Tibial artery (tissue), 4 donors: ENCODE results near the gene DNAI1.
"Not testable (repeated sequence)": the region's sequence is repeated elsewhere in the genome, so short reads cannot be mapped to it uniquely, and the experiment has no call there.

Source experiments
- DNase-seq, 2 donors: peaks; one replicate each; pipeline ENCODE4 v3.0.0-alpha.2; 2019
- H3K27ac ChIP-seq, 2 donors: fragments of 200-600 bp; sonication (generic) in 1 of 2; 1 replicate in 1 of 2; 2 replicates in 1 of 2; pipeline ENCODE4 v1.5.1; 2018 to 2019; ENCODE audit warnings: mild to moderate bottlenecking in 1 of 2
- H3K27me3 ChIP-seq, 2 donors: fragments of 200-600 bp; sonication (generic) in 1 of 2; one replicate each; pipeline versions ENCODE4 v1.5.1 to v1.6.0; 2016 to 2019
- H3K36me3 ChIP-seq, 3 donors: fragments of 200-600 bp; sonication (generic) in 2 of 3; one replicate each; pipeline ENCODE4 v1.5.1; 2016 to 2019; ENCODE audit warnings: mild to moderate bottlenecking in 2 of 3
- H3K4me1 ChIP-seq, 4 donors: fragments of 200-600 bp; sonication (generic) in 2 of 4; 1 replicate in 3 of 4; 2 replicates in 1 of 4; pipeline ENCODE4 v1.5.1; 2016 to 2019
- H3K4me3 ChIP-seq, 2 donors: fragments of 200-600 bp; sonication (generic) in 1 of 2; 1 replicate in 1 of 2; 2 replicates in 1 of 2; pipeline ENCODE4 v1.5.1; 2018 to 2019; ENCODE audit warnings: mild to moderate bottlenecking in 2 of 2
- H3K9me3 ChIP-seq, 3 donors: fragments of 200-600 bp; sonication (generic) in 1 of 3; one replicate each; pipeline ENCODE4 v1.5.1; 2016 to 2019
- CTCF ChIP-seq, 2 experiments: fragments of 200-600 bp in 1 of 2; fragments of 450-650 bp in 1 of 2; IDR thresholded peaks; one replicate each; pipeline ENCODE4 v1.5.1; 2017 to 2019; ENCODE audit warnings: antibody characterized with exemption in 2 of 2, mild to moderate bottlenecking in 1 of 2, moderate library complexity in 1 of 2
- intact Hi-C: fragments of 100-400 bp; cut with DNase I; formaldehyde crosslinking; loops from one replicate; pipeline ENCODE4 v1.15.0; 2023; ENCODE audit warnings: low total_unique reads

Gene DNAI1

GRCh38 chr9:34522971-34523797 lies 64.6 kb downstream of the DNAI1 start, which contains the start of gene ENHO:
Gene ENHO (minus strand): TSS chr9:34522990. CDS start chr9:34521695, 1,295 bp downstream.
- TF ChIP-seq CTCF (IDR thresholded peaks at IDR 0.05): no peak
- peak; percentile 81 to 93 for DNase-seq

DNA sequence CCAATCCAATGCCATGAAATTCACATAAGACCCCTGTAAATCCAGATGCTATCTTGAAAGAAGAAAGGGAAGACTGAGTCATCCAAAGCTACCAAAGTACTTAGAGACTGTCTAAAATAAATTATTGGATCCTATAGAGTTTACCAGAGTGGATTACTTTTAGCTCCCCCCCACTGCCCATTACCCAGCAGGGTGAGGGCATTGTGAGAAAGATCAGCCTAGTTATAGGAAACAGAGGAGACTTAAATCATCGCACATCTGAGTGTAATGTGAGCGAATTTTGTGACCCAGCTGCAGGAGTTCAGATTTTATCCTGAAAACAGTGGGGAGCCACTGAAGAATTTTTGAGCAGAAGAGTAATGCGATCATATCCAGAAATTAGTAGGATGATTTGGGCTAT lies 65.7 kb downstream of the DNAI1 start:
- H3K4me3 ChIP-seq: no peak overlapping the region
- intact Hi-C loops: loop anchor here (5.0 kb wide), 1 partner anchor 67 kb away; the partner anchor contains the start of genes DNAI1 and FAM219A
- DNase-seq: no peak
- no peaks in the 10 kb centered on the region for H3K36me3 ChIP-seq
- no peaks in the 10 kb centered on the region for H3K9me3 ChIP-seq
- no peak for TF ChIP-seq CTCF (IDR thresholded peaks at IDR 0.05)
- H3K27ac ChIP-seq: no peak overlapping the region
- peaks cover 0 to 15% (median 8%) of the 10 kb centered on the region in 4 donors for H3K4me1 ChIP-seq
- H3K27me3 ChIP-seq: peaks cover 0 to 5% of the 10 kb centered on the region in 2 donors

More at GRCh38 chr9:34522971-34523797, 64.6 kb downstream of the DNAI1 start, which contains the start of gene ENHO:
- Histone ChIP-seq H3K9me3 (no peaks in the 10 kb centered on the region), H3K36me3 (no peaks in the 10 kb centered on the region), H3K4me1 (peaks cover 0 to 15% (median 8%) of the 10 kb centered on the region in 4 donors), H3K27ac (peak within 1 kb of the TSS; percentile 10 to 38), H3K4me3 (peak within 1 kb of the TSS; percentile 44 to 54), H3K27me3 (peaks cover 0 to 5% of the 10 kb centered on the region in 2 donors)
- intact Hi-C loops: loop anchor here (5.0 kb wide), 1 partner anchor 66 kb away; the partner anchor contains the start of genes DNAI1 and FAM219A

- Histone ChIP-seq H3K4me1 (peaks cover 0 to 15% (median 8%) of the 10 kb centered on the region in 4 donors), H3K27ac (no peak overlapping the region), H3K27me3 (peaks cover 0 to 5% of the 10 kb centered on the region in 2 donors), H3K36me3 (no peaks in the 10 kb centered on the region), H3K4me3 (no peak overlapping the region), H3K9me3 (no peaks in the 10 kb centered on the region)
- peak in 1 of 2 donors; percentile 13 for DNase-seq
- intact Hi-C loops: no loop called here
- no peak for TF ChIP-seq CTCF (IDR thresholded peaks at IDR 0.05)
Measured at GRCh38 chr9:34526026-34526425, 67.4 kb downstream of the DNAI1 start.

DNA sequence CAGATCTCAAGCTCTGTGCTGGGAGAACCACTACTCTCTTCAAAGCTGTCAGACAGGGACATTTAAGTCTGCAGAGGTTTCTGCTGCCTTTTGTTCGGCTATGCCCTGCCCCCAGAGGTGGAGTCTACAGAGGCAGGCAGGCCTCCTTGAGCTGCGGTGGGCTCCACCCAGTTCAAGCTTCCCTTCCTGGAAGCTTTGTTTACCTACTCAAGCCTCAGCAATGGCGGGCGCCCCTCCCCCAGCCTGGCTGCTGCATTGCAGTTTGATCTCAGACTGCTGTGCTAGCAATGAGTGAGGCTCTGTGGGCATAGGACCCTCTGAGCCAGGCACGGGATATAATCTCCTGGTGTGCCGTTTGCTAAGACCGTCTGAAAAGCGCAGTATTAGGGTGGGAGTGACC lies 73.4 kb downstream of the DNAI1 start:
- intact Hi-C loops, H3K36me3 ChIP-seq, DNase-seq, H3K4me3 ChIP-seq, H3K4me1 ChIP-seq, H3K27ac ChIP-seq: not testable (repeated sequence)
- peaks cover 0 to 11% (median 10%) of the 10 kb centered on the region in 3 donors for H3K9me3 ChIP-seq
- H3K27me3 ChIP-seq: peaks cover 0 to 43% of the 10 kb centered on the region in 2 donors

DNA sequence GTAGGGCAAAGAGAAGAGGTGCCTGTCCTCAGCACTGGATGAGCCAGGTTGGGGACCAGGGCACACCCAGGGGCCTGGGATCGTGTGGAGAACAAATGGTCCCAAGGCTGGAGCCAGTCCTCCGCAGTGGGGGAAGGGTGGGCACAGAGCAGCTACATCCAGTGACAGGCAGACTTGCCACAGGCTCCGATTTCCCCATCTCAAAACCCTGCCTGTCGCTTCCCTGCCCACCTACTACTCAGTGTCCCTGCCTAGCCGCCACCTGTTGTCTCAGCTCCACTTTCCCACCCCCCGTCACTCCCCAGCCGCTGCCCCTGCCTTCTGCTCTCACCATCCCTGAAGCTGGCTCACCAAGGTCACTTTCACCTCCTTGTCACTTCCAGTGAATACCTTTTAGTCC lies 78.1 kb downstream of the DNAI1 start:
- Histone ChIP-seq H3K4me1 (no peaks in the 10 kb centered on the region), H3K36me3 (no peaks in the 10 kb centered on the region), H3K27ac (no peak overlapping the region), H3K9me3 (peaks cover 0 to 11% (median 9%) of the 10 kb centered on the region in 3 donors), H3K4me3 (no peak overlapping the region), H3K27me3 (peaks cover 0 to 40% of the 10 kb centered on the region in 2 donors)
- no peak for TF ChIP-seq CTCF (IDR thresholded peaks at IDR 0.05)
- intact Hi-C loops: no loop called here
- DNase-seq: no peak

DNA sequence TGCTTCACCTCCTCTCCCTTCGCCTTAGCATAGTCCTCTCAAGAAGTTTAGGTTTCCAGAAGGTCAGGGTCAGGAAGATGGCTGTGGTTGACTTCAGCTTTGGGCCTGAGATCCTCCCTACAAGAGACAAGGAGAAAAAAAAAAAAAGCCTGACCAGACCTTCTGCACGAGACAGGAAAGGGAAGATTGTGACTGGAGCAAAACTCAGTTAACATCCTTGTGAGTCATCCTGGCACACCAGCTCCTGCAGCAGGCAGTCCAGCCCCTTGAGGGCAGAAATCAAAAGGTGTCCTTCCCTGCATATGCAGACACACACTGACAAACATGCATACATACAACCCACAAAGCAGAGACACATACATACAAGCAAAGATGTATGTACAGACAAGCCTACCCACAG lies 82.2 kb downstream of the DNAI1 start:
- Histone ChIP-seq H3K4me3 (no peak overlapping the region), H3K27ac (no peak overlapping the region), H3K4me1 (no peaks in the 10 kb centered on the region), H3K9me3 (no peaks in the 10 kb centered on the region), H3K36me3 (no peaks in the 10 kb centered on the region), H3K27me3 (peaks cover 0 to 14% of the 10 kb centered on the region in 2 donors)
- TF ChIP-seq CTCF (IDR thresholded peaks at IDR 0.05): no peak
- intact Hi-C loops: no loop called here
- no peak for DNase-seq
